Endothelial cell of umbilical vein (primary cell): ENCODE results near the gene ATP10B. TPM values are rescaled to one million over a fixed set of nuclear protein-coding genes. Genes with fewer than 3 reads are reported as not detected.

Experiments
- BruUV-seq: library from RNA; stranded (reverse); fragments of 400-500 nt; replicated peaks from 2 replicates; lab custom pipeline; 2021; lab: Mats Ljungman, UMichigan
- CTCF ChIA-PET: fragments of 300-600, 350-600 bp; sonication (Branson Sonifier 250); formaldehyde crosslinking; loops from one replicate; lab custom pipeline; 2021; ENCODE audit warnings: antibody characterized with exemption, inconsistent platforms; lab: Charles Lee
- POLR2A ChIA-PET: fragments of 300-600, 350-600 bp; sonication (Branson Sonifier 250); formaldehyde crosslinking; loops from one replicate; lab custom pipeline; 2021; ENCODE audit warnings: antibody characterized with exemption, inconsistent platforms; lab: Charles Lee
- DNase-seq: peaks from one replicate; pipeline ENCODE4 v3.0.0-alpha.2; 2011; ENCODE audit warnings: low read depth, low spot score
- FAIRE-seq: peaks from 2 replicates; lab custom pipeline; 2011; peaks lifted over from hg19 to GRCh38; lab: Jason Lieb, UNC
- H2AFZ ChIP-seq: 2 replicates; pipeline ENCODE4 v1.6.0; 2012; ENCODE audit warnings: low read depth, low read length, control low read depth, inconsistent platforms
- H3K27ac ChIP-seq: 2 replicates; pipeline ENCODE4 v1.5.1; 2011; ENCODE audit warnings: low read depth, mild to moderate bottlenecking, control low read depth, low read length, moderate library complexity; ENCODE audit not compliant: insufficient read depth
- H3K27me3 ChIP-seq, 2 experiments: 2 replicates each; pipeline versions ENCODE4 v1.6.0 to v1.6.1; 2011; ENCODE audit warnings: low read length in 2 of 2, mixed read lengths in 1 of 2; ENCODE audit not compliant: control insufficient read depth in 2 of 2, insufficient read depth in 2 of 2
- H3K36me3 ChIP-seq, 2 experiments: 2 replicates in 1 of 2; 3 replicates in 1 of 2; pipeline ENCODE4 v1.5.1; 2011; ENCODE audit warnings: low read length in 2 of 2, mild to moderate bottlenecking in 1 of 2, moderate library complexity in 1 of 2; ENCODE audit not compliant: control insufficient read depth in 2 of 2, insufficient read depth in 2 of 2; ENCODE audit errors: extremely low read depth in 1 of 2
- H3K4me1 ChIP-seq: 3 replicates; pipeline ENCODE4 v1.5.1; 2011; ENCODE audit warnings: mild to moderate bottlenecking, low read length; ENCODE audit not compliant: control insufficient read depth, insufficient read depth; ENCODE audit errors: extremely low read depth
- H3K4me2 ChIP-seq: 2 replicates; pipeline ENCODE4 v1.6.1; 2011; ENCODE audit warnings: low read length, control low read depth, mixed read lengths; ENCODE audit not compliant: insufficient read depth
- H3K4me3 ChIP-seq, 3 experiments: fragments of 200-600 bp in 1 of 3; sonication (generic), shearing (Covaris generic) in 1 of 3; replicated peaks in 1 of 3; 2 replicates each; pipeline ENCODE4 v1.5.1; 2011 to 2016; ENCODE audit warnings: control low read depth in 3 of 3, low read length in 3 of 3, mild to moderate bottlenecking in 2 of 3, inconsistent platforms in 1 of 3, low read depth in 1 of 3, moderate library complexity in 1 of 3; ENCODE audit not compliant: insufficient read depth in 1 of 3
- H3K79me2 ChIP-seq: 2 replicates; pipeline ENCODE4 v1.6.0; 2012; ENCODE audit warnings: low read length, inconsistent platforms; ENCODE audit not compliant: control insufficient read depth, insufficient read depth
- H3K9ac ChIP-seq: replicated peaks from 2 replicates; pipeline ENCODE3; 2011; ENCODE audit warnings: low read length, control low read depth; ENCODE audit not compliant: insufficient read depth; ENCODE audit errors: extremely low read depth
- H3K9me1 ChIP-seq: replicated peaks from 3 replicates; pipeline ENCODE4 v1.6.0; 2011; ENCODE audit warnings: mild to moderate bottlenecking, low read length; ENCODE audit not compliant: control insufficient read depth, insufficient read depth; ENCODE audit errors: extremely low read depth
- H3K9me3 ChIP-seq: replicated peaks from 2 replicates; pipeline ENCODE4 v1.5.1; 2012; ENCODE audit warnings: low read length, inconsistent platforms; ENCODE audit not compliant: control insufficient read depth, insufficient read depth
- H4K20me1 ChIP-seq: replicated peaks from 2 replicates; pipeline ENCODE3; 2011; ENCODE audit warnings: mild to moderate bottlenecking, low read length; ENCODE audit not compliant: control insufficient read depth, insufficient read depth; ENCODE audit errors: extremely low read depth
- EZH2 ChIP-seq: IDR thresholded peaks from 2 replicates; pipeline ENCODE4 v1.6.1; 2012; ENCODE audit warnings: borderline replicate concordance, low read depth, mild to moderate bottlenecking, moderate library complexity, low read length, inconsistent platforms; ENCODE audit not compliant: severe bottlenecking
- FOS ChIP-seq: IDR thresholded peaks from 2 replicates; pipeline ENCODE4 v1.6.1; 2011; ENCODE audit warnings: mild to moderate bottlenecking, low read length, moderate library complexity, borderline replicate concordance; ENCODE audit not compliant: insufficient read depth
- GATA2 ChIP-seq: IDR thresholded peaks from 2 replicates; pipeline ENCODE4 v1.7.0; 2011; ENCODE audit warnings: low read depth, mild to moderate bottlenecking, moderate library complexity, mixed read lengths, low read length; ENCODE audit not compliant: insufficient read length, insufficient read depth
- JUN ChIP-seq: IDR thresholded peaks from 2 replicates; pipeline ENCODE4 v1.6.1; 2011; ENCODE audit warnings: borderline replicate concordance, low read depth; ENCODE audit not compliant: insufficient read length, insufficient read depth
- MYC ChIP-seq: IDR thresholded peaks from one replicate; pipeline ENCODE4 v1.6.1; 2011; ENCODE audit warnings: mild to moderate bottlenecking, low read depth, low read length
- POLR2A ChIP-seq: IDR thresholded peaks from 2 replicates; pipeline ENCODE4 v1.6.1; 2012; ENCODE audit warnings: low read depth, mild to moderate bottlenecking, control low read depth, low read length
- POLR2AphosphoS5 ChIP-seq: IDR thresholded peaks from 2 replicates; pipeline ENCODE4 v1.6.1; 2012; ENCODE audit warnings: low read depth, mild to moderate bottlenecking, control low read depth, low read length, moderate library complexity; ENCODE audit not compliant: insufficient read depth
- dilution Hi-C: fragments of 300-500 bp; cut with MboI; formaldehyde crosslinking; loops from one replicate; pipeline ENCODE4 v1.15.0; 2019; ENCODE audit warnings: low sequenced_read_pairs; ENCODE audit not compliant: extremely low pct_ligation_motif_present
- intact Hi-C: fragments of 100-400 bp; cut with micrococcal nuclease; formaldehyde crosslinking; loops from one replicate; pipeline ENCODE4 v1.10.0; 2022
- polyA plus RNA-seq, 4 experiments: library from polyadenylated mRNA; depleted of rRNA in 3 of 4; stranded (reverse) in 3 of 4; unstranded in 1 of 4; fragments of >200 nt; gene quantifications; 2 replicates each; pipeline versions ENCODE4 v1.2.1 to v1.2.3, GENCODE V29; 2011 to 2012; ENCODE audit warnings: missing spikeins in 1 of 4
- total RNA-seq: library from RNA; stranded (reverse); gene quantifications from 2 replicates; pipeline ENCODE4 v1.2.3, GENCODE V29; 2021
- TF ChIP-seq, protein P1 (sequence below), 2 donors: IDR thresholded peaks; 1 replicate in 1 of 2; 2 replicates in 1 of 2; pipeline ENCODE4 v1.5.1; 2011; ENCODE audit warnings: low read length in 2 of 2, mild to moderate bottlenecking in 2 of 2, moderate library complexity in 2 of 2, control low read depth in 1 of 2, inconsistent platforms in 1 of 2, low read depth in 1 of 2; ENCODE audit not compliant: insufficient read depth in 1 of 2; ENCODE audit errors: extremely low read depth in 1 of 2
- TF ChIP-seq, protein P2 (sequence below): IDR thresholded peaks from 2 replicates; pipeline ENCODE4 v1.6.1; 2011; ENCODE audit not compliant: insufficient read depth, insufficient read length

ATP10B gene
- total and polyA plus RNA-seq, 2 donors (not counting 3 experiments of a cell fraction or from before 2014, with no cell fraction given): not detected

DNA sequence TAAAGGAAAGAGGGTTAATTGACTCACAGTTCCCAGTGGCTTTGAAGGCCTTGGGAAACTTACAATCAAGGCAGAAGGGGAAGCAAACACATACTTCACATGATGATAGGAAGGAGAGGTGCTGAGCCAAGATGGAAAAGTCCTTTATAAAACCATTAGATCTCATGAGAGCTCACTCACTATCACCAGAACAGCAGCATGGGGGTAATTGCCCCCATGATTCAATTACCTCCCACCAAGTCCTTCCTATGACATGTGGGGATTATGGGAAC lies 330.7 kb downstream of the ATP10B start:
- no peaks in the 10 kb centered on the region for H4K20me1 ChIP-seq
- no peak overlapping the region for H3K4me2 ChIP-seq
- DNase-seq (no peak), FAIRE-seq (no peak)
- no peaks in the 10 kb centered on the region for H3K36me3 ChIP-seq
- dilution Hi-C loops (no loop called here), intact Hi-C loops (no loop called here)
- H3K4me3 ChIP-seq: no peak overlapping the region
- CTCF ChIA-PET: interaction anchor here (1.9 kb wide), 1 partner anchor 11 kb away, joined by 5 read pairs; no protein-coding TSS in a partner anchor
- no peak overlapping the region for H2AFZ ChIP-seq
- no peaks in the 10 kb centered on the region for H3K27me3 ChIP-seq
- POLR2A ChIA-PET: no interaction called here
- no peak overlapping the region for H3K9ac ChIP-seq
- H3K9me1 ChIP-seq: no peaks in the 10 kb centered on the region
- H3K4me1 ChIP-seq: no peaks in the 10 kb centered on the region
- no peak overlapping the region for H3K27ac ChIP-seq
- H3K9me3 ChIP-seq: no peaks in the 10 kb centered on the region
- no peaks in the 10 kb centered on the region for H3K79me2 ChIP-seq
- TF ChIP-seq MYC (no peak), POLR2A (no peak), FOS (no peak), GATA2 (no peak), POLR2AphosphoS5 (no peak), EZH2 (no peak), JUN (no peak)
- TF ChIP-seq, protein P1, sequence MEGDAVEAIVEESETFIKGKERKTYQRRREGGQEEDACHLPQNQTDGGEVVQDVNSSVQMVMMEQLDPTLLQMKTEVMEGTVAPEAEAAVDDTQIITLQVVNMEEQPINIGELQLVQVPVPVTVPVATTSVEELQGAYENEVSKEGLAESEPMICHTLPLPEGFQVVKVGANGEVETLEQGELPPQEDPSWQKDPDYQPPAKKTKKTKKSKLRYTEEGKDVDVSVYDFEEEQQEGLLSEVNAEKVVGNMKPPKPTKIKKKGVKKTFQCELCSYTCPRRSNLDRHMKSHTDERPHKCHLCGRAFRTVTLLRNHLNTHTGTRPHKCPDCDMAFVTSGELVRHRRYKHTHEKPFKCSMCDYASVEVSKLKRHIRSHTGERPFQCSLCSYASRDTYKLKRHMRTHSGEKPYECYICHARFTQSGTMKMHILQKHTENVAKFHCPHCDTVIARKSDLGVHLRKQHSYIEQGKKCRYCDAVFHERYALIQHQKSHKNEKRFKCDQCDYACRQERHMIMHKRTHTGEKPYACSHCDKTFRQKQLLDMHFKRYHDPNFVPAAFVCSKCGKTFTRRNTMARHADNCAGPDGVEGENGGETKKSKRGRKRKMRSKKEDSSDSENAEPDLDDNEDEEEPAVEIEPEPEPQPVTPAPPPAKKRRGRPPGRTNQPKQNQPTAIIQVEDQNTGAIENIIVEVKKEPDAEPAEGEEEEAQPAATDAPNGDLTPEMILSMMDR (IDR thresholded peaks at IDR 0.05; ENCODE audit: extremely low read depth in 1 of 2, insufficient read depth in 1 of 2, low read depth in 1 of 2, low read length in 2 of 2): no peak
- TF ChIP-seq, protein P2, sequence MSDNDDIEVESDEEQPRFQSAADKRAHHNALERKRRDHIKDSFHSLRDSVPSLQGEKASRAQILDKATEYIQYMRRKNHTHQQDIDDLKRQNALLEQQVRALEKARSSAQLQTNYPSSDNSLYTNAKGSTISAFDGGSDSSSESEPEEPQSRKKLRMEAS: no peak
- no TSS peak for BruUV-seq
